Heart left ventricle (tissue), 13 donors: ENCODE results near the gene ERP27.

Experiments used
- POLR2A ChIP-seq, 2 donors: fragments of 450-650 bp; IDR thresholded peaks; one replicate each; pipeline ENCODE4 v1.6.1; 2017; ENCODE audit warnings: antibody characterized with exemption in 2 of 2, mild to moderate bottlenecking in 2 of 2, moderate library complexity in 2 of 2
- TF ChIP-seq, protein P1 (sequence below), 12 donors: fragments of 200-600 bp; sonication (generic) in 4 of 12; IDR thresholded peaks; one replicate each; pipeline versions ENCODE4 v1.5.0 to v1.8.0; 2018 to 2022; ENCODE audit warnings: antibody characterized with exemption in 12 of 12, mild to moderate bottlenecking in 5 of 12
- donor health status: ischemic (EF 13 %, LVEDD 7.1; RV severe dilation, severe dysfunction).
- donor health status: DM: no; HTN: yes; CAD: no.
- donor health status: DM: no; HTN: no; CAD: no.
- donor health status: ischemic (EF 25% LVEDD 6.9; RV normal size, moderate dysfunction).
- donor health status: ischemic (EF 25% LVEDD 5.7; RV mildly dilated, moderate dysfunction).
- donor health status: ischemic (EF 35%, LVEDD 5.7; RV mildly dilated, moderate dysfunction).
- donor health status: nonischemic (EF 11% LVEDD 7.7; RV severe dilation, severe dysfunction).
- donor health status: DM: yes; HTN: yes; CAD: no.
- donor health status: PGD.
- donor health status: ischemic (EF 29% LVEDD 5.4; RV normal size, mild dysfunction).
- donor health status: nonischemic (EF 23%, LVEDD 6.1; RV moderate dilation, normal function).

DNA sequence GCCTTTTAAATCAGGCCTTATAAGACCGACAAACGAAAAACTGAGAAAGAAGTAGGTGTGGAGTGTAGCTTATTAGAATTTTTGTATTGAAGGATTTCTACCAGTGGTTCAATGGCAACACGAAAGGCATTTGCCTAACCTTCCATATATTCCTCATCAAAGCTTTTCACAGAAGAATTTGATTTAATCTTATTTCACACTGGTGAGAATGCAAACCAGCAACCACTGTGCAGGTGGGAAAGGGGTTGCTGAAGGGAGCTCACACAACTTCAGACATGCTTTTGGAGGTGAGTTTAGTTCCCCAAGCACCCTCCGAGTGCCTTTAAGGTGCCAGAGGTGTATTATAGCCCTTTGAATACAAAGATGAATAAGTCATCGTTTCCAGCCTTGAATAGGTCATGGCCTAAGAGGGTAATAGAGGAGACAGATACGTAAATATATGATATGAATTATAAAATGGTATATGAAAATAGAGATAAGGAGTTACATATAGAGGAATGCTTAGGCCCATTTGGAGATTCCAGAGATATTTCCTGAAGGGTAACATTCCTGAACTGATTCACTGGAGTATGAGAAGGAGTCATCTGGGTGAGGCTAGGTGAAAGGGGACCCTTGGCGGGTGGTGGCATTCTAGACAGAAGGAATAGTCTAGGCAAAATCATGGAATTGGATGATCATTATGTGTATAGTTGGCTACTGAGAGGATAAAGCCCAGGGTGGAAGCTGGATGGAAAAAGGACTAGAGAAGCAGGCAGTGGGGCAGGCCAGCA is 6.4 kb downstream of the ERP27 start:
- TF ChIP-seq, protein P1, sequence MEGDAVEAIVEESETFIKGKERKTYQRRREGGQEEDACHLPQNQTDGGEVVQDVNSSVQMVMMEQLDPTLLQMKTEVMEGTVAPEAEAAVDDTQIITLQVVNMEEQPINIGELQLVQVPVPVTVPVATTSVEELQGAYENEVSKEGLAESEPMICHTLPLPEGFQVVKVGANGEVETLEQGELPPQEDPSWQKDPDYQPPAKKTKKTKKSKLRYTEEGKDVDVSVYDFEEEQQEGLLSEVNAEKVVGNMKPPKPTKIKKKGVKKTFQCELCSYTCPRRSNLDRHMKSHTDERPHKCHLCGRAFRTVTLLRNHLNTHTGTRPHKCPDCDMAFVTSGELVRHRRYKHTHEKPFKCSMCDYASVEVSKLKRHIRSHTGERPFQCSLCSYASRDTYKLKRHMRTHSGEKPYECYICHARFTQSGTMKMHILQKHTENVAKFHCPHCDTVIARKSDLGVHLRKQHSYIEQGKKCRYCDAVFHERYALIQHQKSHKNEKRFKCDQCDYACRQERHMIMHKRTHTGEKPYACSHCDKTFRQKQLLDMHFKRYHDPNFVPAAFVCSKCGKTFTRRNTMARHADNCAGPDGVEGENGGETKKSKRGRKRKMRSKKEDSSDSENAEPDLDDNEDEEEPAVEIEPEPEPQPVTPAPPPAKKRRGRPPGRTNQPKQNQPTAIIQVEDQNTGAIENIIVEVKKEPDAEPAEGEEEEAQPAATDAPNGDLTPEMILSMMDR (IDR thresholded peaks at IDR 0.05): no peak
- TF ChIP-seq POLR2A (IDR thresholded peaks at IDR 0.05): no peak
